ENCODE measurements around the gene DCAF10. TPM values are rescaled to one million over a fixed set of nuclear protein-coding genes. Genes with fewer than 3 reads are reported as not detected.
"Not testable (repeated sequence)": the region's sequence is repeated elsewhere in the genome, so short reads cannot be mapped to it uniquely, and the experiment has no call there.

DCAF10 gene
- polyA plus RNA-seq (ENCODE audit: insufficient read depth in 1 of 5, insufficient read length in 5 of 5, low replicate concordance in 1 of 5): 10 to 100 TPM; 21.6 to 35.5 (median 32.5) TPM
- long read RNA-seq, donor 1, transcript DCAF10-202 (7 exons, 3,862 nt): major isoform, 6 of 6 reads
- long read RNA-seq, donor 1, partial matches to known transcripts: 0 of 6 reads
- long read RNA-seq, donor 1, other reads (novel, unspliced or antisense): 0 of 6 reads
- long read RNA-seq, donor 2: 0 reads
- long read RNA-seq, donor 3, partial matches to known transcripts: 6 of 9 reads
- long read RNA-seq, donor 3, other reads (novel, unspliced or antisense): 0 of 9 reads
- long read RNA-seq, donor 4, partial matches to known transcripts: 0 of 1 reads
- long read RNA-seq, donor 4, other reads (novel, unspliced or antisense): 0 of 1 reads
- long read RNA-seq, donor 5, partial matches to known transcripts: 20 of 25 reads
- long read RNA-seq, donor 5, other reads (novel, unspliced or antisense): 0 of 25 reads
- long read RNA-seq, donor 6, partial matches to known transcripts: 0 of 1 reads
- long read RNA-seq, donor 6, other reads (novel, unspliced or antisense): 0 of 1 reads
- long read RNA-seq, donor 7: 0 reads
- long read RNA-seq, donor 8: 0 reads

GRCh38 chr9:37800631-37801286 lies at the start of gene DCAF10:
Gene DCAF10 (plus strand): TSS chr9:37800797. CDS start chr9:37800867, 70 bp downstream.
- peak; percentile 83 to 87 for DNase-seq

GRCh38 chr9:37751186-37751585 lies 49.4 kb upstream of the DCAF10 start:
- DNase-seq: no peak

GRCh38 chr9:37751704-37752103 lies 48.9 kb upstream of the DCAF10 start:
- DNase-seq: not testable (repeated sequence)

- not testable (repeated sequence) for DNase-seq
Observed at GRCh38 chr9:37752112-37752511, 48.5 kb upstream of the DCAF10 start.

GRCh38 chr9:37752642-37753488 lies 47.7 kb upstream of the DCAF10 start:
- no peak for DNase-seq

- peak; percentile 65 to 71 for DNase-seq
Observed at GRCh38 chr9:37753489-37754190, 47.0 kb upstream of the DCAF10 start, which contains the start of gene TRMT10B. Gene TRMT10B (plus strand): TSS chr9:37753805. CDS start chr9:37761932, 8,127 bp downstream.

GRCh38 chr9:37758747-37759146 lies 41.9 kb upstream of the DCAF10 start:
- DNase-seq: no peak

- no peak for DNase-seq
Observed at GRCh38 chr9:37760416-37761161, 40.0 kb upstream of the DCAF10 start.

- no peak for DNase-seq
Observed at GRCh38 chr9:37761511-37761910, 39.1 kb upstream of the DCAF10 start.

GRCh38 chr9:37765263-37765662 lies 35.3 kb upstream of the DCAF10 start:
- DNase-seq: not testable (repeated sequence)

GRCh38 chr9:37769306-37769705 lies 31.3 kb upstream of the DCAF10 start:
- DNase-seq: no peak

GRCh38 chr9:37769995-37770394 lies 30.6 kb upstream of the DCAF10 start:
- DNase-seq: no peak

GRCh38 chr9:37775216-37775919 lies 25.2 kb upstream of the DCAF10 start:
- no peak for DNase-seq

- DNase-seq: no peak
Observed at GRCh38 chr9:37776328-37776727, 24.3 kb upstream of the DCAF10 start.

- DNase-seq: no peak
Observed at GRCh38 chr9:37778534-37778933, 22.1 kb upstream of the DCAF10 start.

GRCh38 chr9:37784291-37784615 lies 16.3 kb upstream of the DCAF10 start:
- DNase-seq: no peak

- peak; percentile 85 to 87 for DNase-seq
Observed at GRCh38 chr9:37784616-37785483, 15.7 kb upstream of the DCAF10 start, which contains the start of gene EXOSC3. Gene EXOSC3 (minus strand): TSS chr9:37785064. CDS start chr9:37785044, 20 bp downstream.

- no peak for DNase-seq
Observed at GRCh38 chr9:37787059-37787458, 13.5 kb upstream of the DCAF10 start.

- no peak for DNase-seq
Observed at GRCh38 chr9:37788332-37788731, 12.3 kb upstream of the DCAF10 start.

Measured in right lung (tissue), 10 donors.